Loucy (cell line): ENCODE data around the gene MCEMP1.

Experiments
- H2AFZ ChIP-seq: fragments of 200-600 bp; sonication (generic); 2 replicates; pipeline ENCODE4 v1.6.0; 2016; ENCODE audit warnings: antibody characterized with exemption, mild to moderate bottlenecking, low read length, moderate library complexity
- H3F3A ChIP-seq: fragments of 200-600 bp; 2 replicates; pipeline ENCODE4 v1.6.0; 2016; ENCODE audit warnings: antibody characterized with exemption, low read depth, mild to moderate bottlenecking
- H3K27me3 ChIP-seq: fragments of 200-600 bp; sonication (generic); 2 replicates; pipeline ENCODE4 v1.6.1; 2014; ENCODE audit warnings: low read length, mild to moderate bottlenecking; ENCODE audit not compliant: insufficient read depth, poor library complexity, severe bottlenecking
- H3K36me3 ChIP-seq: fragments of 200-600 bp; sonication (generic); 2 replicates; pipeline ENCODE4 v1.6.1; 2016; ENCODE audit warnings: low read length; ENCODE audit not compliant: insufficient read depth
- H3K4me1 ChIP-seq: fragments of 200-600 bp; sonication (generic); 2 replicates; pipeline ENCODE4 v1.5.1; 2014; ENCODE audit warnings: low read length, mild to moderate bottlenecking; ENCODE audit not compliant: insufficient read depth, poor library complexity, severe bottlenecking
- H3K4me2 ChIP-seq: fragments of 200-600 bp; sonication (generic); 2 replicates; pipeline ENCODE4 v1.6.0; 2014; ENCODE audit warnings: antibody characterized with exemption, low read length, low read depth, mild to moderate bottlenecking; ENCODE audit not compliant: poor library complexity, severe bottlenecking
- H3K4me3 ChIP-seq: fragments of 200-600 bp; sonication (generic); 2 replicates; pipeline ENCODE4 v1.5.1; 2014; ENCODE audit warnings: low read length, mild to moderate bottlenecking, mixed read lengths; ENCODE audit not compliant: poor library complexity, severe bottlenecking
- H3K79me2 ChIP-seq: fragments of 200-600 bp; sonication (generic); 2 replicates; pipeline ENCODE4 v1.6.1; 2014; ENCODE audit warnings: low read length; ENCODE audit not compliant: insufficient read depth
- H3K9ac ChIP-seq: fragments of 200-600 bp; sonication (generic); 2 replicates; pipeline ENCODE4 v1.6.0; 2014; ENCODE audit warnings: mild to moderate bottlenecking, low read depth, low read length, moderate library complexity; ENCODE audit not compliant: poor library complexity, severe bottlenecking
- H3K9me2 ChIP-seq: fragments of 200-600 bp; sonication (generic); replicated peaks from 2 replicates; pipeline ENCODE4 v1.6.1; 2016; ENCODE audit warnings: low read depth, low read length, mixed read lengths
- H3K9me3 ChIP-seq: fragments of 200-600 bp; sonication (generic); 2 replicates; pipeline ENCODE4 v1.6.1; 2014; ENCODE audit warnings: mild to moderate bottlenecking, antibody characterized with exemption, low read length, low read depth; ENCODE audit not compliant: insufficient read depth
- H4K20me1 ChIP-seq: fragments of 200-600 bp; sonication (generic); 2 replicates; pipeline ENCODE4 v1.6.0; 2014; ENCODE audit warnings: antibody characterized with exemption, low read length, mild to moderate bottlenecking; ENCODE audit not compliant: insufficient read depth, poor library complexity, severe bottlenecking
- EZH2phosphoT487 ChIP-seq: fragments of 200-600 bp; IDR thresholded peaks from 2 replicates; pipeline ENCODE4 v1.6.1; 2018; ENCODE audit warnings: antibody characterized with exemption, mild to moderate bottlenecking, moderate library complexity, borderline replicate concordance
- TF ChIP-seq, protein P1 (sequence below): fragments of 200-600 bp; sonication (generic); conservative IDR thresholded peaks from 2 replicates; pipeline ENCODE4 v1.5.1; 2014; ENCODE audit warnings: mild to moderate bottlenecking, antibody characterized with exemption, low read length

Gene MCEMP1

DNA sequence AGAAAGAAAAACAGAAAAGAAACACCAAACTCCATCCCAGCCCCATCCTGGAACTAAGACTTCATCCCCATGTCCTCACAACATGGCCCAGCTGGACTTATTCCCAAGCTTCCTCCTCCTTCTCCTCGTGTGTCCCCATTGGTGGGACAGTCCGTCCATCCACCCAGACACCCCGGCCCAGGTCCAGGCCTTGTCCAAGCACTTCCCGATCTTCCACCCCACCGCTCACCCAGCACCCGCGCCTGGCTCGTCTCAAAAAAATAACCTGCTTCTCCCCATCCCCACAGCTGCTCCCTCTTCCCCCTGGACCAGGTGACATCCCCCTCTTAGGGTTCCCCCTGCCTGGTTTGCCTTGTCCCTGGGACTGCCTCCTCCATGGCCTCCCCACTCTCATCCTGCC, 26.4 kb downstream of the MCEMP1 start:
- Histone ChIP-seq H3K79me2 (no peaks in the 10 kb centered on the region), H3K9ac (no peak overlapping the region), H3K4me2 (no peak overlapping the region), H3F3A (no peaks in the 10 kb centered on the region), H3K4me1 (no peaks in the 10 kb centered on the region), H3K27me3 (no peaks in the 10 kb centered on the region), H3K9me3 (no peaks in the 10 kb centered on the region), H3K4me3 (no peak overlapping the region), H3K36me3 (no peaks in the 10 kb centered on the region), H3K9me2 (no peaks in the 10 kb centered on the region), H4K20me1 (no peaks in the 10 kb centered on the region), H2AFZ (no peak overlapping the region)
- TF ChIP-seq, protein P1, sequence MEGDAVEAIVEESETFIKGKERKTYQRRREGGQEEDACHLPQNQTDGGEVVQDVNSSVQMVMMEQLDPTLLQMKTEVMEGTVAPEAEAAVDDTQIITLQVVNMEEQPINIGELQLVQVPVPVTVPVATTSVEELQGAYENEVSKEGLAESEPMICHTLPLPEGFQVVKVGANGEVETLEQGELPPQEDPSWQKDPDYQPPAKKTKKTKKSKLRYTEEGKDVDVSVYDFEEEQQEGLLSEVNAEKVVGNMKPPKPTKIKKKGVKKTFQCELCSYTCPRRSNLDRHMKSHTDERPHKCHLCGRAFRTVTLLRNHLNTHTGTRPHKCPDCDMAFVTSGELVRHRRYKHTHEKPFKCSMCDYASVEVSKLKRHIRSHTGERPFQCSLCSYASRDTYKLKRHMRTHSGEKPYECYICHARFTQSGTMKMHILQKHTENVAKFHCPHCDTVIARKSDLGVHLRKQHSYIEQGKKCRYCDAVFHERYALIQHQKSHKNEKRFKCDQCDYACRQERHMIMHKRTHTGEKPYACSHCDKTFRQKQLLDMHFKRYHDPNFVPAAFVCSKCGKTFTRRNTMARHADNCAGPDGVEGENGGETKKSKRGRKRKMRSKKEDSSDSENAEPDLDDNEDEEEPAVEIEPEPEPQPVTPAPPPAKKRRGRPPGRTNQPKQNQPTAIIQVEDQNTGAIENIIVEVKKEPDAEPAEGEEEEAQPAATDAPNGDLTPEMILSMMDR = no peak
- TF ChIP-seq EZH2phosphoT487 = no peak

DNA sequence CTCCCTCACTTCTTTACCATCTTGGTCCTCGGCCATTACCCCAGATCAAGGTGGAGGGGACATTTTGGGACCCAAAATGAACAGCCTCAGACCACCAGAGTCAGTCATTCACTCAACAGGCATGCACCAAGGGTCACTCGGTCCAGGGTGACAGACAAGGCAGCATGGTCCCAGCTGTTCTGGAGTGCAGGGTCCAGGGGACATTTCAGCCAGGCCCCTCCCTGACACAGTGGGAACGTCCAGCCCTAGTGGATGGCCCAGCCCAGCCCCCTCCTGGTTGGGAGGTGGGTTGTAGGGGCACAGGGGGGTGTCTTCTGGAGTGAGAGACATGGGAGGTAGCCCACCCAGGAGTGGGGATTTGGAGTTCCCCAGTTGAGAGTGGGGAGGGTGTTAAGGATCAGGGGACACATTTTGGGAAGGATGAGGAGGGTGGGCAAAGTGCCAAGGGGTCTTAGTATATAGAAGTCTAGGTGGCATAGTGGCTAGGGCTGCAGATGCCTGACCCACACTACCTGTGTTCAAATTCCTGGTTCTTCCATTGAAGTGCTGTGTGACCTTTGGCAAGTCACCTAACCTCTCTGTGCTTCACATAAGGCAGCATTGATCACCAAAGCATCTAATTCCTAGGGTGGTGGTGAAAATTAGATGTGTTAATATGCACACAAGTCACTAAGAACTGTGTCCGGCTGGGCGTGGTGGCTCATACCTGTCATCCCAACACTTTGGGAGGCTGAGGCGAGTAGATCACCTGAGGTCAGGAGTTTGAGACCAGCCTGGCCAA, 27.6 kb downstream of the MCEMP1 start:
- H3K36me3 ChIP-seq = no peaks in the 10 kb centered on the region
- H3K4me3 ChIP-seq = no peak overlapping the region
- TF ChIP-seq EZH2phosphoT487 = no peak
- TF ChIP-seq, protein P1 = no peak
- no peak overlapping the region for H3K9ac ChIP-seq
- no peak overlapping the region for H2AFZ ChIP-seq
- no peaks in the 10 kb centered on the region for H3K9me3 ChIP-seq
- no peaks in the 10 kb centered on the region for H3F3A ChIP-seq
- no peak overlapping the region for H3K4me2 ChIP-seq
- H3K9me2 ChIP-seq = no peaks in the 10 kb centered on the region
- no peaks in the 10 kb centered on the region for H3K79me2 ChIP-seq
- H4K20me1 ChIP-seq = no peaks in the 10 kb centered on the region
- no peaks in the 10 kb centered on the region for H3K27me3 ChIP-seq
- H3K4me1 ChIP-seq = no peaks in the 10 kb centered on the region

DNA sequence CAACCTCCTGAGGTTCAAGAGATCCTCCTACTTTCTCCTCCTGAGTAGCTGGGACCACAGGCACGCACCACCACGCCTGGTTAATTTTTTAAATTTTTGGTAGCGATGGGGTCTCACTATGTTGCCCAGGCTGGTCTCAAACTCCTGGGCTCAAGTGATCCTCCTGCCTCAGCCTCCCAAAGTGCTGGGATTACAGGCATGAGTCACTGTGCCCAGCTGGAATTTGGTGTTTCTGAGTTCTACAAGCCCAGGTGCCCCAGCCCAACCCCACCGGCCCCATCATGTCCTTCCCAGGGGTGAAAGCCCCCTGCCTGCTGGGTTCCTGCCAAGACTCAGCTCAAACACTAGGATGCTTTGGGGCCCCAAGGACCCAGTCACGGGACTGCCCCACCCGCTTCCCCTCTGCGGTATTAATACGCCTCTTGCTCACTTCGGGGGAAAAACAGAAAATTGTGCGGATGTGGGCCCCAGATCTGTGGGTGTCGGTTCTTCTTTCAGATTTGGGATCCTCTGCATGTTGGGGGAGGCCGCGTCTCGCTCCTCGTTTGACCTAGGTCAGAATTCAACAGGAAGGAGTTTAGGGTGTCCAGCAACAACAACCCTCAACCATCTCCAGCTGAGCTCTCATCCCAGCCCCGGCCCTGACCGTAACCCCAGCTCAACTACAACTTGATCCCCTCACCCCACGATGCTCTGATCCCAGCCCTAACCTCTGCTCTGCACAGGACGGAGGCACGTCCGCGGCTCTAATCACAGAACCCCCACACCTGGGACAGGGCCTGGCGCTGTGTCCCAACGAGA, 28.7 kb downstream of the MCEMP1 start:
- H3K4me1 ChIP-seq = no peaks in the 10 kb centered on the region

More for the DNA sequence above, 28.7 kb downstream of the MCEMP1 start:
- Histone ChIP-seq H3K4me2 (no peak overlapping the region), H3K79me2 (no peaks in the 10 kb centered on the region), H4K20me1 (no peaks in the 10 kb centered on the region), H3K27me3 (no peaks in the 10 kb centered on the region), H3K9me2 (no peaks in the 10 kb centered on the region), H3K9ac (no peak overlapping the region), H3F3A (no peaks in the 10 kb centered on the region), H3K4me3 (no peak overlapping the region), H2AFZ (no peak overlapping the region), H3K36me3 (no peaks in the 10 kb centered on the region), H3K9me3 (no peaks in the 10 kb centered on the region)
- TF ChIP-seq EZH2phosphoT487 = no peak
- TF ChIP-seq, protein P1 = no peak
